H1 (cell line): ENCODE data around the gene NFX1. TPM values are rescaled to one million over a fixed set of nuclear protein-coding genes. Genes with fewer than 3 reads are reported as not detected.
A peak's percentile ranks its signal among the peaks of the same experiment; 100 is the strongest.

Experiments
- CBX8 ChIP-seq: fragments of 300-800, 300-1000 bp; sonication (generic); IDR thresholded peaks from 2 replicates; pipeline ENCODE4 v1.7.1; 2016; ENCODE audit warnings: low read depth, low read length, borderline replicate concordance
- CHD1 ChIP-seq: IDR thresholded peaks from 2 replicates; pipeline ENCODE4 v1.6.1; 2012; ENCODE audit warnings: low read depth, low read length, improper control_type of control experiment
- EP300 ChIP-seq, 2 experiments: IDR thresholded peaks; 1 replicate in 1 of 2; 2 replicates in 1 of 2; pipeline ENCODE4 v1.6.1; 2011 to 2012; ENCODE audit warnings: low read depth in 2 of 2, low read length in 2 of 2, mild to moderate bottlenecking in 2 of 2, borderline replicate concordance in 1 of 2, inconsistent platforms in 1 of 2, moderate library complexity in 1 of 2
- EZH2 ChIP-seq: fragments of 200-600 bp; sonication (generic); IDR thresholded peaks from 2 replicates; pipeline ENCODE4 v1.7.1; 2012; ENCODE audit warnings: low read depth, mild to moderate bottlenecking, moderate library complexity, low read length, inconsistent platforms; ENCODE audit not compliant: severe bottlenecking
- HDAC6 ChIP-seq: IDR thresholded peaks from one replicate; pipeline ENCODE4 v1.7.1; 2012; ENCODE audit warnings: low read depth, mild to moderate bottlenecking, inconsistent platforms, low read length, moderate library complexity
- JUN ChIP-seq: IDR thresholded peaks from 2 replicates; pipeline ENCODE4 v1.6.1; 2011; ENCODE audit warnings: low read depth, mild to moderate bottlenecking, improper control_type of control experiment, low read length
- KDM4A ChIP-seq: IDR thresholded peaks from one replicate; pipeline ENCODE4 v1.7.1; 2012; ENCODE audit warnings: low read depth, mild to moderate bottlenecking, moderate library complexity, low read length, inconsistent platforms; ENCODE audit not compliant: severe bottlenecking
- KDM5A ChIP-seq: fragments of 200-600 bp; IDR thresholded peaks from 2 replicates; pipeline ENCODE4 v1.7.1; 2012; ENCODE audit warnings: mild to moderate bottlenecking, low read length, inconsistent platforms, mixed read lengths
- NANOG ChIP-seq: IDR thresholded peaks from 2 replicates; pipeline ENCODE4 v1.6.1; 2011; ENCODE audit warnings: low read length, low read depth, mild to moderate bottlenecking, inconsistent platforms; ENCODE audit not compliant: insufficient read depth, poor library complexity, severe bottlenecking
- PHF8 ChIP-seq: fragments of 200-600 bp; sonication (generic); conservative IDR thresholded peaks from 2 replicates; pipeline ENCODE4 v1.7.1; 2012; ENCODE audit warnings: low read depth, mild to moderate bottlenecking, inconsistent platforms, low read length, moderate library complexity
- POLR2A ChIP-seq, 2 experiments: IDR thresholded peaks; 1 replicate in 1 of 2; 2 replicates in 1 of 2; pipeline ENCODE4 v1.6.1; 2011; ENCODE audit warnings: low read depth in 2 of 2, low read length in 2 of 2, mild to moderate bottlenecking in 2 of 2; ENCODE audit errors: control extremely low read depth in 1 of 2
- RBBP5 ChIP-seq: IDR thresholded peaks from 2 replicates; pipeline ENCODE4 v1.7.1; 2012; ENCODE audit warnings: low read depth, mild to moderate bottlenecking, inconsistent platforms, low read length, moderate library complexity, borderline replicate concordance
- RFX5 ChIP-seq: IDR thresholded peaks from 2 replicates; pipeline ENCODE4 v1.6.1; 2011; ENCODE audit warnings: low read depth, low read length, improper control_type of control experiment, borderline replicate concordance
- RNF2 ChIP-seq: fragments of 200-900, 300-1000 bp; sonication (generic); IDR thresholded peaks from 2 replicates; pipeline ENCODE4 v1.7.1; 2016; ENCODE audit warnings: borderline replicate concordance, low read depth, mild to moderate bottlenecking, antibody characterized with exemption, low read length; ENCODE audit not compliant: poor library complexity, severe bottlenecking; ENCODE audit errors: missing control alignments
- SIN3A ChIP-seq, 2 experiments: IDR thresholded peaks in 1 of 2; conservative IDR thresholded peaks in 1 of 2; 2 replicates each; pipeline ENCODE4 v1.6.1; 2011 to 2012; ENCODE audit warnings: low read length in 2 of 2, improper control_type of control experiment in 1 of 2, low read depth in 1 of 2, mild to moderate bottlenecking in 1 of 2
- SIRT6 ChIP-seq: IDR thresholded peaks from one replicate; pipeline ENCODE4 v1.7.1; 2012; ENCODE audit warnings: low read length, inconsistent platforms
- SP1 ChIP-seq: IDR thresholded peaks from 2 replicates; pipeline ENCODE4 v1.6.1; 2011; ENCODE audit warnings: low read depth, low read length
- TAF7 ChIP-seq: optimal IDR thresholded peaks from 2 replicates; pipeline ENCODE3; 2011; ENCODE audit warnings: low read depth, mild to moderate bottlenecking, inconsistent platforms, low read length, moderate library complexity, borderline replicate concordance
- TBP ChIP-seq: IDR thresholded peaks from 2 replicates; pipeline ENCODE4 v1.6.1; 2011; ENCODE audit warnings: low read depth, low read length, improper control_type of control experiment
- TCF12 ChIP-seq: IDR thresholded peaks from 2 replicates; pipeline ENCODE4 v1.6.1; 2011; ENCODE audit warnings: low read depth, mild to moderate bottlenecking, low read length
- polyA plus RNA-seq, 7 experiments: library from polyadenylated mRNA; depleted of rRNA in 3 of 7; stranded (reverse) in 5 of 7; unstranded in 2 of 7; fragments of >200 nt in 5 of 7; fragments of 200-250 nt in 2 of 7; gene quantifications; 1 replicate in 5 of 7; 2 replicates in 1 of 7; 4 replicates in 1 of 7; pipeline versions ENCODE4 v1.2.1 to v1.2.3, GENCODE V29; 2011 to 2013; ENCODE audit warnings: missing spikeins in 2 of 7, mixed read lengths in 2 of 7
- total RNA-seq: library from RNA; stranded (reverse); fragmentation: NEBNext Ultra II Directional; extraction: Animal tissue kit (Norgen Biotek cat#: 25700); gene quantifications from 2 replicates; pipeline ENCODE4 v1.2.1, GENCODE V29; 2021
- TF ChIP-seq, protein P1 (sequence below): IDR thresholded peaks from 2 replicates; pipeline ENCODE4 v1.6.1; 2012; ENCODE audit warnings: inconsistent platforms

NFX1 gene
- total and polyA plus RNA-seq, 2 of the 8 experiments (the other 6 are each of a cell fraction or from before 2014, with no cell fraction given) = 19.4 to 28.4 TPM

DNA sequence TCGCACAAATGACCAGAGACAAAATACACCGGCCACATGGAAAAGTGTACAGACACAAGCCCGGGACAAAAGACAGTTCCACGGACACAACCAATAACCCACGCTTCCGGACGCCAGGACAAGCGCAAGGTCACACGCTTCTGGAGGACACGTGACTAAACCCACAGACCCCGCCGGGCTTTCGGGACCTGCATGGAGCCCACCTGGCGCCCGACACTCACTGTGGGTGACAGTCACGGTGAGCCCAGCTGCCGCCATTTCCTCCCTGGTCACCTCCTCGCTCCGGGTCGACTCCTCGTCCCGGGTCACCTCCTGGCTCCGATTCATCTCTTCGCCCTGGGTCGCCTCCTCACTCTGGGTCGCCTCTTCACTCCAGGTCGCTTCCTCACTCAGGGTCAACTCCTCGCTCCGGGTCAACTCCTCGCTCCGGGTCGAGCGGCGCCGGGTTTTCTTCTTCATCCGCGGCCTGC lies 26.3 kb upstream of the NFX1 start (continued):
- TF ChIP-seq SIN3A (conservative IDR thresholded peaks at IDR 0.05 in 1 of 2, IDR thresholded peaks at IDR 0.05 in 1 of 2; ENCODE audit: low read depth in 1 of 2, low read length in 2 of 2) (peak in 1 of 2 experiments; percentile 36; a peak in 1 of 4 replicates), CBX8 (no peak), CHD1 (no peak), RNF2 (no peak), RFX5 (no peak), SP1 (0 out of 2 replicates have a peak, but pooled peaks have one; percentile 38), HDAC6 (no peak), TAF7 (no peak), EZH2 (no peak), KDM5A (0 out of 2 replicates have a peak, but pooled peaks have one; percentile 33), SIRT6 (no peak), KDM4A (peak; percentile 98), EP300 (IDR thresholded peaks at IDR 0.05; ENCODE audit: borderline replicate concordance in 1 of 2, low read depth in 2 of 2, low read length in 2 of 2) (no peak), TCF12 (no peak), TBP (no peak), RBBP5 (0 out of 2 replicates have a peak, but pooled peaks have one; percentile 34), PHF8 (no peak; the same call in 1 of the 2 replicates), NANOG (no peak), POLR2A (IDR thresholded peaks at IDR 0.05; ENCODE audit: control extremely low read depth in 1 of 2, low read depth in 2 of 2, low read length in 2 of 2) (0 out of 3 replicates have a peak, but pooled peaks of 1 of the 2 experiments have one; percentile 46), JUN (no peak)
- TF ChIP-seq, protein P1, sequence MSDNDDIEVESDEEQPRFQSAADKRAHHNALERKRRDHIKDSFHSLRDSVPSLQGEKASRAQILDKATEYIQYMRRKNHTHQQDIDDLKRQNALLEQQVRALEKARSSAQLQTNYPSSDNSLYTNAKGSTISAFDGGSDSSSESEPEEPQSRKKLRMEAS = no peak
- TF ChIP-seq, all 59 proteins: peak for 12
